Measurements from ENCODE around the gene SLC25A33. TPM values are rescaled to one million over a fixed set of nuclear protein-coding genes. Genes with fewer than 3 reads are reported as not detected.

SLC25A33 gene
- total and polyA plus RNA-seq, 2 of the 8 experiments (the other 6 are each of a cell fraction or from before 2014, with no cell fraction given): 7.8 to 12.8 TPM

- no peaks in the 10 kb centered on the region for H3K23me2 ChIP-seq (ENCODE audit: low read depth, low read length)
- no peak for FAIRE-seq
- WGBS, 2 experiments (ENCODE audit: extremely low coverage in 1 of 2, insufficient coverage in 1 of 2, insufficient read length in 1 of 2, insufficient replicate concordance in 2 of 2, low coverage in 1 of 2, low lambda C conversion rate in 2 of 2, missing lambda C conversion rate in 1 of 2): 94% methylated on average over 9 of the region's 12 CpGs; no CpG with 5 or more reads in 1 of the 2 experiments
- no peak for TF ChIP-seq HDAC2 (IDR thresholded peaks at IDR 0.05; ENCODE audit: borderline replicate concordance in 1 of 2, low read depth in 2 of 2, low read length in 2 of 2)
- TF ChIP-seq TBP (IDR thresholded peaks at IDR 0.05; ENCODE audit: low read depth, low read length): no peak
- no peak for TF ChIP-seq EP300 (IDR thresholded peaks at IDR 0.05; ENCODE audit: borderline replicate concordance in 1 of 2, low read depth in 2 of 2, low read length in 2 of 2)
- no peak for TF ChIP-seq SIN3A (conservative IDR thresholded peaks at IDR 0.05 in 1 of 2, IDR thresholded peaks at IDR 0.05 in 1 of 2; ENCODE audit: low read depth in 1 of 2, low read length in 2 of 2)
- TF ChIP-seq TCF12 (IDR thresholded peaks at IDR 0.05; ENCODE audit: low read depth, low read length): no peak
- TF ChIP-seq BACH1 (IDR thresholded peaks at IDR 0.05; ENCODE audit: low read length): no peak
- TF ChIP-seq KDM5A (IDR thresholded peaks at IDR 0.05; ENCODE audit: low read length): no peak
- TF ChIP-seq RBBP5 (IDR thresholded peaks at IDR 0.05; ENCODE audit: borderline replicate concordance, low read depth, low read length): no peak
- TF ChIP-seq NRF1 (IDR thresholded peaks at IDR 0.05; ENCODE audit: low read depth, low read length): no peak
- no peak for TF ChIP-seq CREB1 (IDR thresholded peaks at IDR 0.05)
- TF ChIP-seq CTBP2 (IDR thresholded peaks at IDR 0.05; ENCODE audit: borderline replicate concordance, insufficient read depth, insufficient read length, low read length): no peak
- TF ChIP-seq BRCA1 (IDR thresholded peaks at IDR 0.05; ENCODE audit: low read depth, low read length): no peak
- TF ChIP-seq GABPA (IDR thresholded peaks at IDR 0.05; ENCODE audit: borderline replicate concordance, insufficient read depth, low read length): no peak
- TF ChIP-seq CHD1 (IDR thresholded peaks at IDR 0.05; ENCODE audit: low read depth, low read length): no peak
- TF ChIP-seq SIRT6 (IDR thresholded peaks at IDR 0.05; ENCODE audit: low read length): no peak
Measured at GRCh38 chr1:9595968-9596340, 56.7 kb downstream of the SLC25A33 start.

More at GRCh38 chr1:9595968-9596340, 56.7 kb downstream of the SLC25A33 start:
- no peak overlapping the region for H3K14ac ChIP-seq (ENCODE audit: insufficient read length)
- H2BK12ac ChIP-seq (ENCODE audit: low read depth, low read length): no peak overlapping the region
- H4K8ac ChIP-seq (ENCODE audit: extremely low read depth, insufficient read depth, low read length): no peak overlapping the region
- no peak overlapping the region for H2AFZ ChIP-seq (ENCODE audit: low read length)
- no peak overlapping the region for H3K4me3 ChIP-seq (ENCODE audit: extremely low read depth in 1 of 4, insufficient read depth in 2 of 4, low read depth in 3 of 4, low read length in 4 of 4)
- CTCF ChIA-PET (ENCODE audit: partially characterized antibody): interaction anchor here (1.5 to 1.8 kb wide), 2 partner anchors 18 to 20 kb away, joined by 4 to 7 read pairs; no protein-coding TSS in a partner anchor
- H3K4ac ChIP-seq (replicated peaks; ENCODE audit: insufficient read length, low read depth, low read length): no peak overlapping the region
- no peak overlapping the region; the same call in 1 of the 2 replicates for H3K18ac ChIP-seq (ENCODE audit: extremely low read depth, low read length)
- no peak overlapping the region for H2BK120ac ChIP-seq (replicated peaks; ENCODE audit: low read depth, low read length)
- H2BK5ac ChIP-seq (ENCODE audit: low read depth, low read length): no peak overlapping the region
- peaks cover 0 to 27% (median 21%) of the 10 kb centered on the region in 4 experiments; a peak in 5 of 7 replicates for H3K4me1 ChIP-seq (replicated peaks in 1 of 4; ENCODE audit: control insufficient read depth in 3 of 4, insufficient read depth in 4 of 4, low read length in 3 of 4)
- peaks cover 28 to 35% of the 10 kb centered on the region in 2 experiments for H4K20me1 ChIP-seq (replicated peaks in 1 of 2; ENCODE audit: control insufficient read depth in 1 of 2, insufficient read depth in 2 of 2, low read length in 2 of 2)
- H2BK15ac ChIP-seq (ENCODE audit: low read length): no peak overlapping the region
- no peaks in the 10 kb centered on the region for H3K9me3 ChIP-seq (ENCODE audit: insufficient read depth in 2 of 2, low read depth in 1 of 2, low read length in 1 of 2)
- H3K23ac ChIP-seq (ENCODE audit: insufficient read length): no peak overlapping the region
- H3K9ac ChIP-seq (replicated peaks in 1 of 4; ENCODE audit: extremely low read depth in 1 of 4, low read depth in 3 of 4, low read length in 3 of 4): no peak overlapping the region
- no peak overlapping the region for H3K4me2 ChIP-seq (ENCODE audit: insufficient read depth in 1 of 2, low read depth in 2 of 2, low read length in 2 of 2)
- peaks cover 4 to 53% of the 10 kb centered on the region in 2 experiments; a peak in 3 of 4 replicates for H3K79me2 ChIP-seq (ENCODE audit: control insufficient read depth in 1 of 2, insufficient read depth in 2 of 2, low read length in 2 of 2)
- no peak overlapping the region for H2BK20ac ChIP-seq (ENCODE audit: low read length)
- H4K5ac ChIP-seq (ENCODE audit: insufficient read length, low read depth, low read length): no peak overlapping the region
- H3K27me3 ChIP-seq (replicated peaks in 1 of 4; ENCODE audit: control insufficient read depth in 3 of 4, extremely low read depth in 1 of 4, insufficient read depth in 3 of 4, low read length in 3 of 4): no peaks in the 10 kb centered on the region
- no peak overlapping the region for H3K56ac ChIP-seq (replicated peaks; ENCODE audit: insufficient read length, low read depth, low read length)
- POLR2A ChIA-PET (ENCODE audit: partially characterized antibody): no interaction called here
- no peak overlapping the region for H3K27ac ChIP-seq (ENCODE audit: low read depth, low read length)
- peaks cover 15% of the 10 kb centered on the region for H3K79me1 ChIP-seq (ENCODE audit: low read depth, low read length)
- no peak for DNase-seq (ENCODE audit: low read depth in 1 of 2, low spot score in 2 of 2)
- H4K91ac ChIP-seq (replicated peaks; ENCODE audit: insufficient read length, low read length): no peak overlapping the region
- no peak overlapping the region for H2AK5ac ChIP-seq (ENCODE audit: low read depth, low read length)
- H3K36me3 ChIP-seq (ENCODE audit: control insufficient read depth in 2 of 4, insufficient read depth in 4 of 4, low read length in 3 of 4): peaks cover 0 to 14% (median 9%) of the 10 kb centered on the region in 4 experiments; a peak in 7 of 8 replicates

Measured in H1 (cell line).